ENCODE results near the gene FAM124B.

The FAM124B gene

GRCh38 chr2:224333726-224334482, 68.0 kb downstream of the FAM124B start:
- no peak for DNase-seq

- no peak for DNase-seq
These were observed 70.2 kb downstream of the FAM124B start for GRCh38 chr2:224331698-224332097.

- DNase-seq = no peak
These were observed 73.1 kb downstream of the FAM124B start for GRCh38 chr2:224328798-224329197.

Data from activated gamma-delta T cell treated with Interleukin-2 at 50 U/mL for 16 hours (primary cell).